Measurements from ENCODE around the gene SDK1.

The SDK1 gene

GRCh38 chr7:4123346-4123745 lies 822.3 kb downstream of the SDK1 start:
- CTCF ChIA-PET: no interaction called here
- DNase-seq (ENCODE audit: low spot score): no peak
- no peak overlapping the region for H3K27ac ChIP-seq
- TF ChIP-seq CTCF (conservative IDR thresholded peaks at IDR 0.05; ENCODE audit: low read depth): no peak
- POLR2A ChIA-PET (ENCODE audit: low non-redundant PET): no interaction called here

- H3K27ac ChIP-seq: no peak overlapping the region
- TF ChIP-seq CTCF (conservative IDR thresholded peaks at IDR 0.05; ENCODE audit: low read depth): no peak
- ChIA-PET POLR2A (ENCODE audit: low non-redundant PET) (no interaction called here), CTCF (interaction anchor here (0.6 kb wide), 1 partner anchor 940 kb away, joined by 3 read pairs; no protein-coding TSS in a partner anchor)
- no peak for DNase-seq (ENCODE audit: low spot score)
Measured at GRCh38 chr7:4123823-4124222, 822.8 kb downstream of the SDK1 start.

- DNase-seq (ENCODE audit: low spot score): no peak
Measured at GRCh38 chr7:4124556-4125477, 823.8 kb downstream of the SDK1 start.

GRCh38 chr7:4127909-4128560 lies 827.0 kb downstream of the SDK1 start:
- CTCF ChIA-PET: interaction anchor here (0.6 to 1.0 kb wide), 2 partner anchors 25 to 126 kb away, joined by 4 to 6 read pairs; no protein-coding TSS in a partner anchor
- POLR2A ChIA-PET (ENCODE audit: low non-redundant PET): interaction anchor here (0.7 kb wide), 1 partner anchor 25 kb away, joined by 3 read pairs; no protein-coding TSS in a partner anchor
- H3K27ac ChIP-seq: no peak overlapping the region
- DNase-seq (ENCODE audit: low spot score): no peak
- no peak for TF ChIP-seq CTCF (conservative IDR thresholded peaks at IDR 0.05; ENCODE audit: low read depth)

More at GRCh38 chr7:4124556-4125477, 823.8 kb downstream of the SDK1 start:
- POLR2A ChIA-PET (ENCODE audit: low non-redundant PET): no interaction called here
- CTCF ChIA-PET: interaction anchor here (0.6 kb wide), 1 partner anchor 941 kb away, joined by 3 read pairs; no protein-coding TSS in a partner anchor
- TF ChIP-seq CTCF (conservative IDR thresholded peaks at IDR 0.05; ENCODE audit: low read depth): no peak
- no peak overlapping the region for H3K27ac ChIP-seq

- CTCF ChIA-PET: no interaction called here
- no peak for TF ChIP-seq CTCF (conservative IDR thresholded peaks at IDR 0.05; ENCODE audit: low read depth)
- no peak overlapping the region for H3K27ac ChIP-seq
- DNase-seq (ENCODE audit: low spot score): no peak
- POLR2A ChIA-PET (ENCODE audit: low non-redundant PET): no interaction called here
Measured at GRCh38 chr7:4129481-4130122, 828.5 kb downstream of the SDK1 start.

- POLR2A ChIA-PET (ENCODE audit: low non-redundant PET): no interaction called here
- no peak for TF ChIP-seq CTCF (conservative IDR thresholded peaks at IDR 0.05; ENCODE audit: low read depth)
- no peak overlapping the region for H3K27ac ChIP-seq
- no peak for DNase-seq (ENCODE audit: low spot score)
- CTCF ChIA-PET: no interaction called here
Measured at GRCh38 chr7:4131063-4131462, 830.0 kb downstream of the SDK1 start.
